GM18499 (cell line): Measurements from ENCODE around the gene SIX6.
"Not testable (repeated sequence)": the region's sequence is repeated elsewhere in the genome, so short reads cannot be mapped to it uniquely, and the experiment has no call there.

Experiments
- ATAC-seq: cut with Tn5 transposase; IDR thresholded peaks from one replicate; pipeline ENCODE4 v1.9.1; 2021; ENCODE audit warnings: moderate number of reproducible peaks; ENCODE audit not compliant: insufficient read depth, unreplicated experiment

SIX6 gene

GRCh38 chr14:60508707-60509437 is at the start of gene SIX6:
SIX6 (plus strand) TSS chr14:60509146; CDS start chr14:60509399, 253 bp downstream.
- no peak for ATAC-seq

DNA sequence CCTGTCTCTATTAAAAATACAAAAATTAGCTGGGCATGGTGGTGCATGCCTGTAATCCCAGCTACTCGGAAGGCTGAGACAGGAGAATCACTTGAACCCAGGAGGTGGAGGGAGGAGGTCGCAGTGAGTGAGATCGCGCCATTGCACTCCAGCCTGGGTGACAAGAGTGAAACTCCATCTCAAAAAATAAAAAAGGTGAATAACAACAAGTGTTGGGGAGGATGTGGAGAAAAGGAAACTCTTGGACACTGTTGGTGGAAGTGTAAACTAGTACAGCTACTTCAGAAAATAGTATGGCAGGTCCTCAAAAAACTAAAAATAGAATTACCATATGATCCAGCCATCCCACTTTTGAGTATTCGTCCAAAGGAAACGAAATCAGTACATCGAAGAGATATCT is 28.7 kb upstream of the SIX6 start:
- not testable (repeated sequence) for ATAC-seq

GRCh38 chr14:60482743-60483142 is 26.2 kb upstream of the SIX6 start:
- ATAC-seq, result no peak

GRCh38 chr14:60485057-60485597 is 23.8 kb upstream of the SIX6 start:
- ATAC-seq, result no peak

DNA sequence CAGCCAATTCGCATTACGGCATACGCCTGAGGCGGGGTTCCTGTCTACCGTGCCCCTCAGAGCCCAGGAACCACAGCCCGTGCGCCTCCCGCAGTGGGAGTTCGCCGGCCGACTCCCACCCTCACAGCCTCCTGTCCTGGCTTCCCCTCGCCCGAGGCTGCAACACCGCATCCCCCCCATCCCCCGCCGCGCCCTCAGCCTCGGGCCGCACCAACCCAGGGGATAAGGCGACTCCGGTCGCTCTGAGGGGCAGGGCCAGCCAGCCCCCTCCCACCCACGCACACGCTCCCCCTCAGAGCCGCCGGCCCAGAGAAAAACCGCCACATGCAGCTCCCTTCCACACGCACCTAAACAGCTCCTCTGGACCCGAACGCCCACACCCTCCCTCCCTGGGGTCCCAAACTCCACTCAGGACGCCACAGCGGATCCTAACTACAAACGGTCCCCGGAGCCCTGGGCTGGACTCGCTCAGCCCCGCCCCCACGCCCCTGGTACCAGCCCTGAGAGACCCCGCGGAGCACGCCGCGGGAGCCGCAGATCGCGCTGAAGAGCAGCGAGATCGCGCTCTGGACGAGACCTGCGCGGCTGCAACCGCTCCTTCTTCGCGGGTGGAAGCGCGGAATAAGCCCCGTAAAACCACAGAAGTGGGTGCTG is 23.2 kb upstream of the SIX6 start, which contains the start of gene C14orf39:
Gene C14orf39, minus strand, starts transcription at position 466 of the 654 bp plus-strand sequence. CDS start 985 bp downstream, outside the sequence.
- no peak for ATAC-seq

- no peak for ATAC-seq
These were observed 21.7 kb upstream of the SIX6 start for GRCh38 chr14:60487211-60487610.

DNA sequence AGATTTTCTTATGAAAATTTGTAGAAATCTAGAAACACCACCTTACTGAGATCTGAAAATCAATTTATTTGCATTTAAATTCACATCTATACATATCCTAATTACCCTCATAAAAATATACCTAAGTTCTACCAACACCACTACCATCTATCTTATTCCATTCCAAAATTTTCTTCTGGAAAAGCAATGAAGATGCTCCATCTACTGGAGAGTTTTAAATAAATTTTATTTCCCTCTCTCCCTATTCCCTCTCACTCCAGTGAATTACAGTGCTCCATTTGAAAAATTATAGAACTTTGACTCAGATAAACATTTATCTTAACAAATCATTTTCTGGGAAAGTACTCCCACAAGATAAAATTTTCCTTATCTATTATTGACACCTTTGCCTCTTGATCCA is 20.8 kb upstream of the SIX6 start:
- no peak for ATAC-seq

DNA sequence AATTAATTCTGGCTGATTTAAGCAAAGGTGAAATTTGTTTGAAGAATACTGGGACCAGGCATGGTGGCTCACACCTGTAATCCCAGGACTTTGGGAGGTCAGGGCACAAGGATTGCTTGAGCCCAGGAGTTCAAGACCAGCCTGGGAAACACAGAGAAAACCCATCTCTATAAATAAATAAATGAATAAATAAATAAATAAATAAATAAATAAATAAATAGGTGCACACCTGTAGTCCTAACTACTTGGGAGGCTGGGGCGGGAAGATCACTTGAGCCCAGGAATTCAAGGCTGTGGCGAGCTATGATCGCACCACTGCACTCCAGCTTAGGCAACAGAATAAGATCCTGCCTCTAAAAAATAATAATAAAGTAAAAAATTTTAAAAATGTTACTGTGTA is 18.7 kb upstream of the SIX6 start:
- ATAC-seq, result no peak

- no peak for ATAC-seq
These were observed 13.0 kb upstream of the SIX6 start for GRCh38 chr14:60495946-60496345.

- no peak for ATAC-seq
These were observed 6.4 kb upstream of the SIX6 start for GRCh38 chr14:60502541-60502940.

- no peak for ATAC-seq
These were observed 3.5 kb upstream of the SIX6 start for GRCh38 chr14:60505448-60505847.

GRCh38 chr14:60506010-60506409 is 2.9 kb upstream of the SIX6 start:
- ATAC-seq, result no peak

DNA sequence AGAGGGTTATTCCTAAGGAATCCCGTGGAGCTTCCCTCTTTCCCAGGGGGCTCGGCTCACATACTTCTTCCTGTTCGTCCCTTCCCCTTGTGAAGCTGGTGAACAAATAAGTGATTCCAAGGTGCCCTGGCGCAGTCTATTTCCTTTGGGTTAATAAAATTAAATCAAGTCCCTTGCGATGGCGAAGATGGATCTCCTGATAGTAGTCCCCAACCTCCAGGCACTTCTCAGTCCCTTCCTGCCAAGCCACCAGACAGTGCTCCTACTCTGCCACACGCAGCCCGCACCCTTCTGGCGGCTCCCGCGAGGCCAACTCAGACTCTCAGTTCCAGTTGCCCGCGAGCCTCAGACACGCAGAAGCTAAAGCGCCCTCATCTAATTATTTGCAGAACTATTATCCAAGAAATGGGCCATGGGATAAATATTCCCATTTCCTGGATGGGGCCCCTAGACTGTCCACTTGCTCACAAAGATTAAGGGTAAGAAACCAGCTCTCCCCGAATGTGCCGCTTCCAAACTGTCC is 2.4 kb upstream of the SIX6 start:
- ATAC-seq, result no peak

DNA sequence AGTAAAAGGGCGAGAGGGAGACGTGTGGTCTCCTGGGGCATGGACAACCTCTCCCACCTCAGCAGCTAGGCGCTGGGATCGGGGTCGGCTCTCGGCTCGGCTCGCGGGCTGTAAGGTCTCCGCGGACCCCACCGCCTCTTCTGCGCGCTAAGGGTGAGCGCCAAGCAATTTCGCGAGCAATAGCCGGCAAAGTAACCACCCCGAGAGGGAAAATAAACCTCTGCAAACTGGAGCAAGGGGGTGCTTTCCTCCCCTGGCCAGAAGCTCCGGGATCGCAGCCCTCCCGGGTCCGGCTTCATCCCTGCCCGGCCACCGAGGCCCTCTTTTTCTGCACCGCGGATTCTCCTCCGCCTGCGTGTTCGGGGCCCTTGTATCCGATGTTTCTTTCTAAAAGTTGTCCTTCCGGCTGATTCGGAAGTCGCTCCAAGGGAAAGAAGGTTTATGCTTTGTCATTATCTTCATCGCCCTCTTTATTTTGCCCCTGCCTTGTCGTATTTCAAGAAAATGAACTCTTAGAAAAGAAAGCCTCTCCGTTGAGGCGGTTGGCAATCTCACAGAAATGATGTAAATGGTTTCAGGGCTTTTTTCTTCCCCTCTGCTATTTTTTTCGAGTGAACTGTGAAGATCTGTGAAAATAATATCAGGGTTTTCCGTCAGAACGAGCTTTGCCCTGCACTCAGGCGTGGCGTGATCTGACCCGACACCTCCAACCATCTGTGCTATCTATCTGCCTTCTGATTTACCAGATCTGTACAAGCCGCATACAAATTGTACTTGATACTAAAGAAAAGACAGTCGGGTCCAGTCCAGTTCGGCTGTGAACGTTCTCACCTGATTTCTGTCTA is 1.7 kb upstream of the SIX6 start:
- ATAC-seq, result no peak

DNA sequence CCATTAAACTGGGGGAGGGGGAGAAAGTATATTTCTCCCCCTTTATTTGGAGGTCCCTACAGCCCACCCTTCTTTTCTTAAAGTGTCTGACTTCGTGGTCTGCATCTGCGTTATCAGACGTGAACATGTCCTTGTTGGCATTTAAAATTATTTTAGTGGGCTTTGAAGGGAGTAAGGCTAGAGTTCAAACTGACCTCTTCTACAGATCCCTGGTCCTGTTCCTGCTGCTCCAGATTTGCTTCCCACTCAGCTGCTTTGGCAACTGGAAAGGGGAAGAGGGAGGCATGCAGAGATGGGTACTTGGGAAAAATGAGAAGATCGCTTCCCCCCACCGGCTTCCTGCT is 611 bp upstream of the SIX6 start:
- no peak for ATAC-seq

DNA sequence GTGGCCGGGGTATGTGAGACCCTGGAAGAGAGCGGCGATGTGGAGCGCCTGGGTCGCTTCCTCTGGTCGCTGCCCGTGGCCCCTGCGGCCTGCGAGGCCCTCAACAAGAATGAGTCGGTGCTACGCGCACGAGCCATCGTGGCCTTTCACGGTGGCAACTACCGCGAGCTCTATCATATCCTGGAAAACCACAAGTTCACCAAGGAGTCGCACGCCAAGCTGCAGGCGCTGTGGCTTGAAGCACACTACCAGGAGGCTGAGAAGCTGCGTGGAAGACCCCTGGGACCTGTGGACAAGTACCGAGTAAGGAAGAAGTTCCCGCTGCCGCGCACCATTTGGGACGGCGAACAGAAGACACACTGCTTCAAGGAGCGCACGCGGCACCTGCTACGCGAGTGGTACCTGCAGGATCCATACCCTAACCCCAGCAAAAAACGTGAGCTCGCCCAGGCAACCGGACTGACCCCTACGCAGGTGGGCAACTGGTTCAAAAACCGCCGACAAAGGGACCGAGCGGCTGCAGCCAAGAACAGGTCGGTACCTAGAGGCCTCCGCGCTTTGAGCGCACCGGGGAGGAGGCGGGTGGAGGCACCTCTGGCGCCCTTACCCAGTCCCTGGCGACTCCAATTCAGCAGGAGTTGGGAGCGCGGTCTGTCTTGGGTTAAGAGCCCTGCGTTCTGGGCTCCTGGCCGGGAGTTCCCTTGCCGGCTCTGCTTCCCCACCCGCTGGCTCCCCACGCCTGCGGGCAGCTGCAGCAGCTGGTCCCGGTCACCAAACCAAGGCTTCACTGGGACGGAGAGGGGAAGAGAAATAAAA is 700 bp downstream of the SIX6 start:
- no peak for ATAC-seq

GRCh38 chr14:60510254-60510950 is 1.5 kb downstream of the SIX6 start:
- ATAC-seq, result no peak

GRCh38 chr14:60510951-60511599 is 2.1 kb downstream of the SIX6 start:
- ATAC-seq, result no peak

DNA sequence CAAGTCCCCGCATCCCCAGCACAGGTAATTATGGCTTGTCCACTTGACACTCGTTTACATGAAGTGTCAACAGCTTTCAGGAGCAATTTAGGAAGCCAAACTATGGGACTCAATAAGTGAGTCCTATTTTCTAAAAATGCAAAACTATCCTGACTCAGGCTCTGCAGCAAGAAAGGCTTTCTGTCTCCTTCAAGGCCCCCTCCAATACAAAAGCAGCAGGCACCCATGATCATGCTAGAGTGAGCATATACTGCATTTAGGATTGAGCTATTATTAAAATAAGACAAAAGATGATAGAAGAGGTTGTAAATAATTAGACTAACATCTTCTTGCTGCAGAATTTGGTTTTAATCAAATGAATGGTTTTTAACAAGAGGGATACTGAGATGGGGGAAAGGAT is 3.2 kb downstream of the SIX6 start:
- no peak for ATAC-seq
